K562 (cell line): Measurements from ENCODE around the gene EIF3K. TPM values are rescaled to one million over a fixed set of nuclear protein-coding genes. Genes with fewer than 3 reads are reported as not detected.

ENCODE experiments used
- CLOCK ChIP-seq: fragments of 250-450 bp; sonication (Bioruptor Pico); IDR thresholded peaks from 2 replicates; pipeline ENCODE4 v1.4.0; 2020; ENCODE audit warnings: mild to moderate bottlenecking, moderate library complexity, borderline replicate concordance
- CREB5 ChIP-seq: fragments of 250-450 bp; sonication (Bioruptor Pico); IDR thresholded peaks from 2 replicates; pipeline ENCODE4 v1.5.0; 2020; ENCODE audit warnings: mild to moderate bottlenecking
- ELK1 ChIP-seq: sonication (generic); formaldehyde crosslinking; IDR thresholded peaks from 2 replicates; pipeline ENCODE4 v1.8.1; 2022; ENCODE audit warnings: missing genetic modification reagents
- FOXM1 ChIP-seq, 2 experiments: fragments of 450-650 bp in 1 of 2; sonication (generic) in 1 of 2; formaldehyde crosslinking in 1 of 2; IDR thresholded peaks; 2 replicates each; pipeline versions ENCODE4 v1.6.1 to v1.9.0; 2017 to 2022; ENCODE audit warnings: low read depth in 2 of 2, mild to moderate bottlenecking in 2 of 2, missing genetic modification reagents in 1 of 2, moderate library complexity in 1 of 2
- HNRNPK ChIP-seq: fragments of 200-400 bp; formaldehyde crosslinking; IDR thresholded peaks from one replicate; pipeline ENCODE4 v1.6.1; 2018; ENCODE audit warnings: mild to moderate bottlenecking, low read depth, low read length; ENCODE audit not compliant: poor library complexity, severe bottlenecking
- JUN ChIP-seq, 2 experiments: sonication (generic) in 1 of 2; formaldehyde crosslinking in 1 of 2; IDR thresholded peaks; 2 replicates each; pipeline versions ENCODE4 v1.6.1 to v1.8.0; 2012 to 2022; ENCODE audit warnings: borderline replicate concordance in 2 of 2, mild to moderate bottlenecking in 2 of 2, improper control_type of control experiment in 1 of 2, low read depth in 1 of 2, low read length in 1 of 2, missing genetic modification reagents in 1 of 2
- PATZ1 ChIP-seq: fragments of 250-450 bp; sonication (Bioruptor Pico); IDR thresholded peaks from 2 replicates; pipeline ENCODE4 v1.5.0; 2020; ENCODE audit warnings: mild to moderate bottlenecking, borderline replicate concordance
- SMC3 ChIP-seq: conservative IDR thresholded peaks from 2 replicates; pipeline ENCODE4 v1.6.1; 2011; ENCODE audit warnings: low read depth, low read length, improper control_type of control experiment; ENCODE audit not compliant: insufficient read depth
- SRSF9 ChIP-seq: fragments of 200-400 bp; formaldehyde crosslinking; IDR thresholded peaks from 2 replicates; pipeline ENCODE4 v1.6.1; 2017; ENCODE audit warnings: low read depth, low read length, borderline replicate concordance
- U2AF2 ChIP-seq: fragments of 200-400 bp; formaldehyde crosslinking; optimal IDR thresholded peaks from 2 replicates; pipeline ENCODE3; 2017; ENCODE audit warnings: low read depth, mild to moderate bottlenecking, low read length
- VEZF1 ChIP-seq: fragments of 200-800 bp; sonication (Bioruptor generic); IDR thresholded peaks from 2 replicates; pipeline ENCODE4 v1.6.1; 2017; ENCODE audit warnings: missing genetic modification characterization, missing compliant biosample characterization
- XRCC5 ChIP-seq: fragments of 200-400 bp; formaldehyde crosslinking; IDR thresholded peaks from 2 replicates; pipeline ENCODE4 v1.6.1; 2017; ENCODE audit warnings: low read depth, mild to moderate bottlenecking, low read length
- ZBED1 ChIP-seq: IDR thresholded peaks from 2 replicates; pipeline ENCODE4 v1.6.1; 2014
- ZFP30 ChIP-seq: fragments of 250-450 bp; sonication (Bioruptor Pico); IDR thresholded peaks from 2 replicates; pipeline ENCODE4 v1.8.0; 2022; ENCODE audit warnings: moderate library complexity, mild to moderate bottlenecking, inconsistent platforms, borderline replicate concordance
- ZNF175 ChIP-seq: fragments of 200-800 bp; sonication (Bioruptor generic); IDR thresholded peaks from 2 replicates; pipeline ENCODE4 v1.6.1; 2016; ENCODE audit warnings: low read depth, mild to moderate bottlenecking, missing genetic modification characterization, missing compliant biosample characterization
- ZNF23 ChIP-seq: fragments of 250-450 bp; sonication (Bioruptor Pico); IDR thresholded peaks from 2 replicates; pipeline ENCODE4 v1.4.0; 2020; ENCODE audit warnings: mild to moderate bottlenecking
- polyA plus RNA-seq, 8 experiments: library from polyadenylated mRNA; depleted of rRNA in 4 of 8; stranded (reverse) in 5 of 8; unstranded in 3 of 8; fragments of >200 nt; fragmentation: Nextera tagmentation in 2 of 8; fragmentation: Illumina TruSeq in 1 of 8; extraction: Ambion mirVana in 2 of 8; extraction: Trizol in 1 of 8; gene quantifications; 2 replicates each; pipeline versions ENCODE4 v1.2.1 to v1.2.3, GENCODE V29; 2011 to 2014; ENCODE audit warnings: inconsistent platforms in 1 of 8, missing spikeins in 1 of 8
- total RNA-seq, 7 experiments: library from RNA; depleted of rRNA in 6 of 7; stranded (reverse); fragments of >200 nt in 6 of 7; fragmentation: Illumina TruSeq in 2 of 7; extraction: Trizol in 2 of 7; gene quantifications; 2 replicates each; pipeline versions ENCODE4 v1.2.1 to v1.2.3, GENCODE V29; 2011 to 2021; ENCODE audit warnings: low replicate concordance in 1 of 7

The EIF3K gene
- total and polyA plus RNA-seq, 9 of the 15 experiments (the other 6 are each of a cell fraction or from before 2014, with no cell fraction given): 387 to 1,827 (median 733) TPM

GRCh38 chr19:38634757-38635482 lies 15.9 kb downstream of the EIF3K start (continued):
- TF ChIP-seq PATZ1 (CRISPR knock-in tag) (no peak), ZBED1 (no peak), SRSF9 (no peak), ZNF23 (CRISPR knock-in tag) (no peak), SMC3 (peak; percentile 92), CLOCK (CRISPR knock-in tag) (no peak), FOXM1 (IDR thresholded peaks at IDR 0.05; ENCODE audit: low read depth) (no peak), FOXM1 (CRISPR knock-in tag; IDR thresholded peaks at IDR 0.05; ENCODE audit: low read depth) (no peak), VEZF1 (no peak), XRCC5 (peak; percentile 79; the same call in 1 of the 2 replicates), ZFP30 (CRISPR knock-in tag) (no peak), ZNF175 (CRISPR knock-in tag) (no peak), ELK1 (CRISPR knock-in tag) (no peak), HNRNPK (no peak), U2AF2 (no peak), CREB5 (CRISPR knock-in tag) (no peak), JUN (IDR thresholded peaks at IDR 0.05; ENCODE audit: borderline replicate concordance, low read depth, low read length) (no peak), JUN (CRISPR knock-in tag; IDR thresholded peaks at IDR 0.05; ENCODE audit: borderline replicate concordance) (no peak)
